K562 (cell line): ENCODE results near the gene NDUFS3. TPM values are rescaled to one million over a fixed set of nuclear protein-coding genes. Genes with fewer than 3 reads are reported as not detected.

ENCODE experiments used
- NONO ChIP-seq, 2 experiments: fragments of 200-400 bp in 1 of 2; fragments of 450-650 bp in 1 of 2; formaldehyde crosslinking in 1 of 2; IDR thresholded peaks; 2 replicates each; pipeline ENCODE4 v1.6.1; 2017; ENCODE audit warnings: low read depth in 2 of 2, mild to moderate bottlenecking in 2 of 2, moderate library complexity in 2 of 2, low read length in 1 of 2
- NR1H2 ChIP-seq: sonication (generic); formaldehyde crosslinking; IDR thresholded peaks from 2 replicates; pipeline ENCODE4 v1.4.0; 2020; ENCODE audit warnings: mild to moderate bottlenecking, missing genetic modification reagents
- POLR3A ChIP-seq: IDR thresholded peaks from 2 replicates; pipeline ENCODE4 v1.6.1; 2011; ENCODE audit warnings: borderline replicate concordance, mild to moderate bottlenecking, moderate library complexity; ENCODE audit not compliant: insufficient read length, insufficient read depth; ENCODE audit errors: extremely low read depth
- PURB ChIP-seq: sonication (generic); formaldehyde crosslinking; IDR thresholded peaks from 2 replicates; pipeline ENCODE4 v1.9.0; 2021; ENCODE audit warnings: low read depth, mild to moderate bottlenecking, missing genetic modification reagents
- REST ChIP-seq, 2 experiments: fragments of 450-650 bp; formaldehyde crosslinking in 1 of 2; IDR thresholded peaks; 2 replicates each; pipeline versions ENCODE4 v1.4.0 to v1.6.1; 2014 to 2020; ENCODE audit warnings: mild to moderate bottlenecking in 2 of 2, borderline replicate concordance in 1 of 2, low read depth in 1 of 2
- ZBED1 ChIP-seq: IDR thresholded peaks from 2 replicates; pipeline ENCODE4 v1.6.1; 2014
- ZNF668 ChIP-seq: fragments of 250-450 bp; sonication (Bioruptor Pico); IDR thresholded peaks from 2 replicates; pipeline ENCODE4 v1.8.0; 2022; ENCODE audit warnings: mild to moderate bottlenecking, inconsistent platforms
- ZNF696 ChIP-seq: fragments of 250-450 bp; sonication (Bioruptor Pico); conservative IDR thresholded peaks from 2 replicates; pipeline ENCODE4 v1.4.0; 2020; ENCODE audit warnings: mild to moderate bottlenecking, moderate library complexity
- ZNF740 ChIP-seq, 3 experiments: fragments of 200-800 bp in 1 of 3; sonication (Bioruptor generic) in 1 of 3; sonication (generic) in 1 of 3; formaldehyde crosslinking in 1 of 3; IDR thresholded peaks; 2 replicates each; pipeline versions ENCODE4 v1.6.1 to v1.8.0; 2016 to 2022; ENCODE audit warnings: mild to moderate bottlenecking in 2 of 3, missing compliant biosample characterization in 2 of 3, missing genetic modification characterization in 2 of 3, missing genetic modification reagents in 1 of 3
- polyA plus RNA-seq, 8 experiments: library from polyadenylated mRNA; depleted of rRNA in 4 of 8; stranded (reverse) in 5 of 8; unstranded in 3 of 8; fragments of >200 nt; fragmentation: Nextera tagmentation in 2 of 8; fragmentation: Illumina TruSeq in 1 of 8; extraction: Ambion mirVana in 2 of 8; extraction: Trizol in 1 of 8; gene quantifications; 2 replicates each; pipeline versions ENCODE4 v1.2.1 to v1.2.3, GENCODE V29; 2011 to 2014; ENCODE audit warnings: inconsistent platforms in 1 of 8, missing spikeins in 1 of 8
- total RNA-seq, 7 experiments: library from RNA; depleted of rRNA in 6 of 7; stranded (reverse); fragments of >200 nt in 6 of 7; fragmentation: Illumina TruSeq in 2 of 7; extraction: Trizol in 2 of 7; gene quantifications; 2 replicates each; pipeline versions ENCODE4 v1.2.1 to v1.2.3, GENCODE V29; 2011 to 2021; ENCODE audit warnings: low replicate concordance in 1 of 7
- TF ChIP-seq, protein P1 (sequence below): fragments of 200-800 bp; sonication (Bioruptor generic); IDR thresholded peaks from 2 replicates; pipeline ENCODE4 v1.6.1; 2016; ENCODE audit warnings: missing genetic modification characterization, missing compliant biosample characterization

NDUFS3 gene
- total and polyA plus RNA-seq, 9 of the 15 experiments (the other 6 are each of a cell fraction or from before 2014, with no cell fraction given) = 38.7 to 341 (median 194) TPM

DNA sequence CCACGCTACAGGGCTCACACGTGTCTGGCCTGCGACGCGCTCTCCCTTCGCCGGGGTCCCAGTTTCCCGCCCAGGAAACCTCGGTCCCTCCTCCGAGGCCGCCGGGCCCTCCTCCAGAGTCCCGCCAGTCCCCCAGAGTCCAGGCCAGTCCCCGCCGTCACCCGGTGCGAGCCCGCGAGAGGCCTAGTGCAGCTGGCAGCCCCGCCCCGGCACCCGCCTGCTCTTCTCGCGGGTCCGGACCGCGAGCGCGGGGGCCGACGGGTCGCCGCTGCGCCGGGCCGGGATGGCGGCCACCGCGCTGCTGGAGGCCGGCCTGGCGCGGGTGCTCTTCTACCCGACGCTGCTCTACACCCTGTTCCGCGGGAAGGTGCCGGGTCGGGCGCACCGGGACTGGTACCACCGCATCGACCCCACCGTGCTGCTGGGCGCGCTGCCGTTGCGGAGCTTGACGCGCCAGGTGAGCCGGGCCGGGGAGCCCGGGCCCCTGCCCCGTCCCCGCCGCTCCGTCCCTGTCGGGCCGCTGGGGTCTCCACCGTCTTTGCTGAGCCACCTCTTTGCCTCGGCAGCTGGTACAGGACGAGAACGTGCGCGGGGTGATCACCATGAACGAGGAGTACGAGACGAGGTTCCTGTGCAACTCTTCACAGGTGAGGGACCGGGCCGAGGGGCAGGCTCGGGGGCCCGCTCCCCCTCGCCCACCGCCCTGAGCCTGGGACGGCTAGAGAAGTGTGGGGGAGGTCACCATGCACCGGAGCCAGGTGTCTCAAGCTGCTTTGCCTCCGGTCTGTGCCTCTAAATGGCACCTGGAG lies 13.3 kb upstream of the NDUFS3 start, which contains the start of gene PTPMT1 (continued):
- TF ChIP-seq REST (IDR thresholded peaks at IDR 0.05; ENCODE audit: borderline replicate concordance) (no peak), REST (CRISPR knock-in tag; IDR thresholded peaks at IDR 0.05; ENCODE audit: low read depth) (0 out of 2 replicates have a peak, but pooled peaks have one; percentile 56), NR1H2 (CRISPR knock-in tag) (no peak), ZBED1 (0 out of 2 replicates have a peak, but pooled peaks have one; percentile 11), PURB (CRISPR knock-in tag) (no peak), POLR3A (no peak), ZNF740 (CRISPR knock-in tag; IDR thresholded peaks at IDR 0.05) (no peak), ZNF740 (tag; IDR thresholded peaks at IDR 0.05) (no peak), ZNF696 (CRISPR knock-in tag) (no peak), NONO (IDR thresholded peaks at IDR 0.05; ENCODE audit: low read depth in 2 of 2, low read length in 1 of 2) (peak; percentile 65 to 92; a peak in 3 of 4 replicates), ZNF668 (CRISPR knock-in tag) (no peak)
- TF ChIP-seq, protein P1, sequence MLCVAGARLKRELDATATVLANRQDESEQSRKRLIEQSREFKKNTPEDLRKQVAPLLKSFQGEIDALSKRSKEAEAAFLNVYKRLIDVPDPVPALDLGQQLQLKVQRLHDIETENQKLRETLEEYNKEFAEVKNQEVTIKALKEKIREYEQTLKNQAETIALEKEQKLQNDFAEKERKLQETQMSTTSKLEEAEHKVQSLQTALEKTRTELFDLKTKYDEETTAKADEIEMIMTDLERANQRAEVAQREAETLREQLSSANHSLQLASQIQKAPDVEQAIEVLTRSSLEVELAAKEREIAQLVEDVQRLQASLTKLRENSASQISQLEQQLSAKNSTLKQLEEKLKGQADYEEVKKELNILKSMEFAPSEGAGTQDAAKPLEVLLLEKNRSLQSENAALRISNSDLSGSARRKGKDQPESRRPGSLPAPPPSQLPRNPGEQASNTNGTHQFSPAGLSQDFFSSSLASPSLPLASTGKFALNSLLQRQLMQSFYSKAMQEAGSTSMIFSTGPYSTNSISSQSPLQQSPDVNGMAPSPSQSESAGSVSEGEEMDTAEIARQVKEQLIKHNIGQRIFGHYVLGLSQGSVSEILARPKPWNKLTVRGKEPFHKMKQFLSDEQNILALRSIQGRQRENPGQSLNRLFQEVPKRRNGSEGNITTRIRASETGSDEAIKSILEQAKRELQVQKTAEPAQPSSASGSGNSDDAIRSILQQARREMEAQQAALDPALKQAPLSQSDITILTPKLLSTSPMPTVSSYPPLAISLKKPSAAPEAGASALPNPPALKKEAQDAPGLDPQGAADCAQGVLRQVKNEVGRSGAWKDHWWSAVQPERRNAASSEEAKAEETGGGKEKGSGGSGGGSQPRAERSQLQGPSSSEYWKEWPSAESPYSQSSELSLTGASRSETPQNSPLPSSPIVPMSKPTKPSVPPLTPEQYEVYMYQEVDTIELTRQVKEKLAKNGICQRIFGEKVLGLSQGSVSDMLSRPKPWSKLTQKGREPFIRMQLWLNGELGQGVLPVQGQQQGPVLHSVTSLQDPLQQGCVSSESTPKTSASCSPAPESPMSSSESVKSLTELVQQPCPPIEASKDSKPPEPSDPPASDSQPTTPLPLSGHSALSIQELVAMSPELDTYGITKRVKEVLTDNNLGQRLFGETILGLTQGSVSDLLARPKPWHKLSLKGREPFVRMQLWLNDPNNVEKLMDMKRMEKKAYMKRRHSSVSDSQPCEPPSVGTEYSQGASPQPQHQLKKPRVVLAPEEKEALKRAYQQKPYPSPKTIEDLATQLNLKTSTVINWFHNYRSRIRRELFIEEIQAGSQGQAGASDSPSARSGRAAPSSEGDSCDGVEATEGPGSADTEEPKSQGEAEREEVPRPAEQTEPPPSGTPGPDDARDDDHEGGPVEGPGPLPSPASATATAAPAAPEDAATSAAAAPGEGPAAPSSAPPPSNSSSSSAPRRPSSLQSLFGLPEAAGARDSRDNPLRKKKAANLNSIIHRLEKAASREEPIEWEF (CRISPR knock-in tag) = no peak
